M059J (cell line): ENCODE results near the gene TOR2A. TPM values are rescaled to one million over a fixed set of nuclear protein-coding genes. Genes with fewer than 3 reads are reported as not detected.

Source experiments
- DNase-seq: peaks from one replicate; pipeline ENCODE4 v3.0.0-alpha.2; 2012; ENCODE audit warnings: low read depth
- total RNA-seq: library from RNA; depleted of rRNA; stranded (reverse); fragments of >200 nt; shearing (Covaris generic); gene quantifications from 2 replicates; pipeline ENCODE4 v1.2.3, GENCODE V29; 2014; rRNA removed

TOR2A gene
- total RNA-seq, 1 experiment from 2014 or later: 12.3 TPM

GRCh38 chr9:127700140-127700539, 35.0 kb downstream of the TOR2A start:
- no peak for DNase-seq

- DNase-seq: no peak
Observed at GRCh38 chr9:127698985-127699670, 36.0 kb downstream of the TOR2A start.

- DNase-seq: no peak
Observed at GRCh38 chr9:127698386-127698785, 36.7 kb downstream of the TOR2A start.

- DNase-seq: no peak
Observed at GRCh38 chr9:127697575-127697974, 37.5 kb downstream of the TOR2A start.

GRCh38 chr9:127694890-127695720, 40.0 kb downstream of the TOR2A start:
- no peak for DNase-seq

GRCh38 chr9:127693697-127694096, 41.4 kb downstream of the TOR2A start:
- no peak for DNase-seq

GRCh38 chr9:127693143-127693542, 42.0 kb downstream of the TOR2A start:
- no peak for DNase-seq

GRCh38 chr9:127692071-127692470, 43.0 kb downstream of the TOR2A start:
- DNase-seq: no peak

- DNase-seq: no peak
Observed at GRCh38 chr9:127690735-127691134, 44.4 kb downstream of the TOR2A start.

- no peak for DNase-seq
Observed at GRCh38 chr9:127689329-127690000, 45.6 kb downstream of the TOR2A start.

- peak; percentile 50 for DNase-seq
Observed at GRCh38 chr9:127686461-127687393, 48.4 kb downstream of the TOR2A start.

GRCh38 chr9:127684576-127684975, 50.5 kb downstream of the TOR2A start:
- DNase-seq: peak; percentile 88

- DNase-seq: peak; percentile 87
Observed at GRCh38 chr9:127683723-127684122, 51.4 kb downstream of the TOR2A start.

GRCh38 chr9:127682351-127683136, 52.5 kb downstream of the TOR2A start:
- peak; percentile 56 for DNase-seq

Other genes starting within 250 kb of the TOR2A start
- gene STXBP1, start 123.0 kb downstream of the TOR2A start, total RNA-seq: 15.0 and 32.1 TPM in 2 replicates
- not detected in 2 replicates for gene CFAP157, start 28.3 kb downstream of the TOR2A start, total RNA-seq
- gene PTRH1, start 19.6 kb downstream of the TOR2A start, total RNA-seq: 10.7 and 17.5 TPM in 2 replicates
- not detected in 2 replicates for gene TTC16, start 19.2 kb downstream of the TOR2A start, total RNA-seq
- 0.12 TPM in 1 of 2 replicates, not detected in the other for gene SH2D3C, start 43.4 kb upstream of the TOR2A start, total RNA-seq
- 31.8 and 33.2 TPM in 2 replicates for gene CDK9, start 50.7 kb upstream of the TOR2A start, total RNA-seq
- 46.2 and 76.4 TPM in 2 replicates for gene FPGS, start 67.6 kb upstream of the TOR2A start, total RNA-seq
- 25.9 and 46.1 TPM in 2 replicates for gene ENG, start 119.4 kb upstream of the TOR2A start, total RNA-seq
- gene AK1, start 142.4 kb upstream of the TOR2A start, total RNA-seq: 58.5 and 86.3 TPM in 2 replicates
- 15.9 and 29.4 TPM in 2 replicates for gene ST6GALNAC6, start 164.3 kb upstream of the TOR2A start, total RNA-seq
- gene ST6GALNAC4, start 181.7 kb upstream of the TOR2A start, total RNA-seq: 12.2 and 12.6 TPM in 2 replicates
- gene PIP5KL1, start 195.5 kb upstream of the TOR2A start, total RNA-seq: 1.6 TPM in 1 of 2 replicates, not detected in the other
- 53.8 and 77.2 TPM in 2 replicates for gene DPM2, start 202.6 kb upstream of the TOR2A start, total RNA-seq
- gene EEIG1, start 245.7 kb upstream of the TOR2A start, total RNA-seq: 4.3 and 35.5 TPM in 2 replicates